Hematopoietic multipotent progenitor cell (in vitro differentiated cells): ENCODE measurements around the gene LMO3. TPM values are rescaled to one million over a fixed set of nuclear protein-coding genes. Genes with fewer than 3 reads are reported as not detected.
"Not testable (repeated sequence)": the region's sequence is repeated elsewhere in the genome, so short reads cannot be mapped to it uniquely, and the experiment has no call there.

Experiments
- DNase-seq, 3 donors: peaks; one replicate each; pipeline ENCODE4 v3.0.0-alpha.2; 2011 to 2015; ENCODE audit warnings: low read depth in 2 of 3, low spot score in 2 of 3
- total RNA-seq: library from RNA; depleted of rRNA; stranded (reverse); fragments of >200 nt; gene quantifications from one replicate; pipeline ENCODE4 v1.2.3, GENCODE V29; 2012

LMO3 gene
- total RNA-seq, 1 donor: not detected

GRCh38 chr12:16553457-16553856 lies 52.5 kb downstream of the LMO3 start:
- no peak for DNase-seq

- no peak for DNase-seq
These were observed 53.7 kb downstream of the LMO3 start for GRCh38 chr12:16552301-16552700.

GRCh38 chr12:16545836-16546235 lies 60.1 kb downstream of the LMO3 start:
- DNase-seq: no peak

- DNase-seq: no peak
These were observed 63.4 kb downstream of the LMO3 start for GRCh38 chr12:16542586-16542985.

GRCh38 chr12:16537652-16538051 lies 68.3 kb downstream of the LMO3 start:
- DNase-seq: not testable (repeated sequence)

GRCh38 chr12:16531621-16532020 lies 74.3 kb downstream of the LMO3 start:
- DNase-seq: no peak

- DNase-seq: no peak
These were observed 75.6 kb downstream of the LMO3 start for GRCh38 chr12:16530268-16530850.

GRCh38 chr12:16526693-16527092 lies 79.3 kb downstream of the LMO3 start:
- DNase-seq: no peak

- DNase-seq: no peak
These were observed 81.6 kb downstream of the LMO3 start for GRCh38 chr12:16524378-16524777.

GRCh38 chr12:16523951-16524331 lies 82.0 kb downstream of the LMO3 start:
- DNase-seq: no peak

GRCh38 chr12:16523284-16523950 lies 82.5 kb downstream of the LMO3 start:
- DNase-seq: no peak

- DNase-seq: no peak
These were observed 85.6 kb downstream of the LMO3 start for GRCh38 chr12:16520328-16520727.

GRCh38 chr12:16515666-16516065 lies 90.3 kb downstream of the LMO3 start:
- DNase-seq: no peak

- DNase-seq: no peak
These were observed 92.7 kb downstream of the LMO3 start for GRCh38 chr12:16513231-16513630.

GRCh38 chr12:16509411-16509810 lies 96.6 kb downstream of the LMO3 start:
- no peak for DNase-seq

- DNase-seq: no peak
These were observed 99.6 kb downstream of the LMO3 start for GRCh38 chr12:16506394-16506793.

- DNase-seq: no peak
These were observed 101.8 kb downstream of the LMO3 start for GRCh38 chr12:16504200-16504599.

- no peak for DNase-seq
These were observed 106.4 kb downstream of the LMO3 start for GRCh38 chr12:16499611-16500010.
